Measurements from ENCODE around the gene RASAL3. TPM values are rescaled to one million over a fixed set of nuclear protein-coding genes. Genes with fewer than 3 reads are reported as not detected.

Gene RASAL3
- total RNA-seq, 1 experiment from 2014 or later: 0.57 TPM

- TF ChIP-seq, protein P1, sequence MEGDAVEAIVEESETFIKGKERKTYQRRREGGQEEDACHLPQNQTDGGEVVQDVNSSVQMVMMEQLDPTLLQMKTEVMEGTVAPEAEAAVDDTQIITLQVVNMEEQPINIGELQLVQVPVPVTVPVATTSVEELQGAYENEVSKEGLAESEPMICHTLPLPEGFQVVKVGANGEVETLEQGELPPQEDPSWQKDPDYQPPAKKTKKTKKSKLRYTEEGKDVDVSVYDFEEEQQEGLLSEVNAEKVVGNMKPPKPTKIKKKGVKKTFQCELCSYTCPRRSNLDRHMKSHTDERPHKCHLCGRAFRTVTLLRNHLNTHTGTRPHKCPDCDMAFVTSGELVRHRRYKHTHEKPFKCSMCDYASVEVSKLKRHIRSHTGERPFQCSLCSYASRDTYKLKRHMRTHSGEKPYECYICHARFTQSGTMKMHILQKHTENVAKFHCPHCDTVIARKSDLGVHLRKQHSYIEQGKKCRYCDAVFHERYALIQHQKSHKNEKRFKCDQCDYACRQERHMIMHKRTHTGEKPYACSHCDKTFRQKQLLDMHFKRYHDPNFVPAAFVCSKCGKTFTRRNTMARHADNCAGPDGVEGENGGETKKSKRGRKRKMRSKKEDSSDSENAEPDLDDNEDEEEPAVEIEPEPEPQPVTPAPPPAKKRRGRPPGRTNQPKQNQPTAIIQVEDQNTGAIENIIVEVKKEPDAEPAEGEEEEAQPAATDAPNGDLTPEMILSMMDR (IDR thresholded peaks at IDR 0.05 in 2 of 3, conservative IDR thresholded peaks at IDR 0.05 in 1 of 3; ENCODE audit: borderline replicate concordance in 1 of 3, insufficient read depth in 1 of 3, low read depth in 2 of 3, low read length in 2 of 3): peak; percentile 69 to 78 (median 74)
- TF ChIP-seq EGR1 (IDR thresholded peaks at IDR 0.05; ENCODE audit: low read depth): peak; percentile 90
- TF ChIP-seq JUND (IDR thresholded peaks at IDR 0.05): no peak
- no peak for TF ChIP-seq EZH2phosphoT487 (IDR thresholded peaks at IDR 0.05; ENCODE audit: borderline replicate concordance)
- peak; percentile 87 for TF ChIP-seq POLR2AphosphoS5 (IDR thresholded peaks at IDR 0.05; ENCODE audit: low read depth, low read length)
- TF ChIP-seq SP1 (IDR thresholded peaks at IDR 0.05; ENCODE audit: low read depth): peak; percentile 100
- TF ChIP-seq SRF (IDR thresholded peaks at IDR 0.05; ENCODE audit: low read depth): no peak
Observed at GRCh38 chr19:15418579-15419412, 45.5 kb downstream of the RASAL3 start, which contains the start of gene AKAP8L (continued).

DNA sequence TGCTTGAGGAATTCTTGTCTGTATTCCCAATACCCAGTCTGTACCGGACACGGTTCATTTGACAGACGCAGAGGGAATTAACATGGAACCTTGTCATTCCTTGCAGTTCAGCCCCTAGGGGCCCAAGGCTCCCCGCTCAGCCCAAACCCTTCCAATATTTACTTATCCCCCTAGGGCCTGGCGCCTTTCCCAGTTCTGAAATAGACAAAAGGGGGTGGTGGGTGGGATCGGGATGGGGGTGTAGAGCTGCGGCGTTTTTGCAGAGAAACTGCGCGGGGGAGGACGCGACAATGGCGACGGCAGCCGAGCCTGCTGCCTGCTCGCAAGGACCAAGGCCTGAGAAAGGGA is 46.1 kb downstream of the RASAL3 start:
- H3K4me1 ChIP-seq (ENCODE audit: control insufficient read depth in 1 of 2, insufficient read depth in 2 of 2, low read length in 2 of 2): peaks cover 15 to 16% of the 10 kb centered on the region in 2 experiments; a peak in 3 of 4 replicates
- no peak for ATAC-seq
- peak overlapping the region; percentile 96 to 100 for H3K4me3 ChIP-seq (replicated peaks in 1 of 2; ENCODE audit: low read depth in 1 of 2, low read length in 2 of 2)
- H3K36me3 ChIP-seq (ENCODE audit: control insufficient read depth in 1 of 2, insufficient read depth in 2 of 2, low read length in 2 of 2): peaks cover 7 to 9% of the 10 kb centered on the region in 2 experiments; a peak in 3 of 4 replicates
- ChIA-PET CTCF (interaction anchor here (1.0 to 5.7 kb wide), 3 partner anchors 38 to 137 kb away, joined by 3 to 68 read pairs (median 11); partner anchors contain the start of gene AKAP8), POLR2A (interaction anchor here (1.4 to 3.0 kb wide), 6 partner anchors 9 to 137 kb away, joined by 5 to 22 read pairs (median 10); partner anchors contain the start of gene AKAP8), RAD21 (ENCODE audit: low non-redundant PET in 1 of 2, low total read pairs in 2 of 2, uncharacterized antibody in 2 of 2, unreplicated experiment in 2 of 2) (interaction anchor here (0.7 to 1.5 kb wide), 3 partner anchors 137 to 535 kb away, joined by 3 to 9 read pairs (median 4); no protein-coding TSS in a partner anchor)
- TF ChIP-seq FOSL1 (IDR thresholded peaks at IDR 0.05; ENCODE audit: low read depth): no peak
- TF ChIP-seq EZH2 (IDR thresholded peaks at IDR 0.05): no peak
- TF ChIP-seq CEBPB (IDR thresholded peaks at IDR 0.05; ENCODE audit: low read depth): no peak
- no peak for TF ChIP-seq YY1 (IDR thresholded peaks at IDR 0.05; ENCODE audit: extremely low read depth, insufficient replicate concordance, low read depth, low read length)
- no peak for TF ChIP-seq SIN3A (IDR thresholded peaks at IDR 0.05; ENCODE audit: low read depth)
- no peak for TF ChIP-seq RAD21 (IDR thresholded peaks at IDR 0.05; ENCODE audit: low read depth)
- TF ChIP-seq SRF (IDR thresholded peaks at IDR 0.05; ENCODE audit: low read depth): no peak
- TF ChIP-seq REST (IDR thresholded peaks at IDR 0.05; ENCODE audit: low read depth): no peak
- no peak for TF ChIP-seq JUND (IDR thresholded peaks at IDR 0.05)
- TF ChIP-seq EGR1 (IDR thresholded peaks at IDR 0.05; ENCODE audit: low read depth): no peak
- TF ChIP-seq EZH2phosphoT487 (IDR thresholded peaks at IDR 0.05; ENCODE audit: borderline replicate concordance): no peak
- peak overlapping the region; percentile 89 for H3K27ac ChIP-seq (ENCODE audit: low read depth, low read length)
- no peak overlapping the region for H2AFZ ChIP-seq (ENCODE audit: low read depth, low read length, poor library complexity, severe bottlenecking)
- no TSS peak for BruUV-seq (replicated peaks)
- H4K20me1 ChIP-seq (ENCODE audit: insufficient read depth): peaks cover 4% of the 10 kb centered on the region; the same call in 1 of the 2 replicates
- H3K9me3 ChIP-seq (ENCODE audit: control insufficient read depth in 1 of 2, insufficient read depth in 1 of 2, low read depth in 1 of 2, low read length in 2 of 2): no peaks in the 10 kb centered on the region
- H3K27me3 ChIP-seq (ENCODE audit: insufficient read depth, low read length): no peaks in the 10 kb centered on the region
- intact Hi-C loops (cut with micrococcal nuclease): loop anchor here (2.0 kb wide), 1 partner anchor 37 kb away; no protein-coding TSS in a partner anchor
- H3K79me2 ChIP-seq (ENCODE audit: insufficient read depth, low read length): peaks cover 54% of the 10 kb centered on the region
- H3K9ac ChIP-seq (ENCODE audit: low read length): peak overlapping the region; percentile 99
- DNase-seq (ENCODE audit: low read depth, low spot score): no peak
- no peaks in the 10 kb centered on the region for H3K9me2 ChIP-seq (ENCODE audit: insufficient read depth)
- H3K4me2 ChIP-seq (ENCODE audit: low read length): peak overlapping the region; percentile 98
